Trophoblast cell (in vitro differentiated cells and primary cell): Measurements from ENCODE around the gene TAPBPL.
"Not testable (repeated sequence)": the region's sequence is repeated elsewhere in the genome, so short reads cannot be mapped to it uniquely, and the experiment has no call there.

Source experiments
- DNase-seq, 2 donors: peaks; one replicate each; pipeline ENCODE4 v3.0.0-alpha.2; 2016
- H2AFZ ChIP-seq: 2 replicates; pipeline ENCODE4 v1.6.1; 2013; ENCODE audit warnings: low read length, moderate library complexity, mild to moderate bottlenecking; ENCODE audit not compliant: insufficient read depth, poor library complexity
- H2AK5ac ChIP-seq: 2 replicates; pipeline ENCODE4 v1.6.1; 2013; ENCODE audit warnings: mild to moderate bottlenecking, low read length
- H2BK120ac ChIP-seq: 2 replicates; pipeline ENCODE4 v1.6.1; 2013; ENCODE audit warnings: low read length, mild to moderate bottlenecking, moderate library complexity; ENCODE audit not compliant: insufficient read depth, poor library complexity
- H2BK12ac ChIP-seq: 2 replicates; pipeline ENCODE4 v1.6.1; 2013; ENCODE audit warnings: mild to moderate bottlenecking, low read length, moderate library complexity
- H2BK5ac ChIP-seq: 2 replicates; pipeline ENCODE4 v1.6.1; 2013; ENCODE audit warnings: low read length, low read depth, moderate library complexity, mild to moderate bottlenecking; ENCODE audit not compliant: poor library complexity
- H3K14ac ChIP-seq: 2 replicates; pipeline ENCODE4 v1.6.1; 2013; ENCODE audit warnings: mild to moderate bottlenecking, low read length
- H3K18ac ChIP-seq: 2 replicates; pipeline ENCODE4 v1.6.1; 2013; ENCODE audit warnings: mild to moderate bottlenecking, low read length
- H3K23ac ChIP-seq: 2 replicates; pipeline ENCODE4 v1.6.1; 2013; ENCODE audit warnings: low read length
- H3K27ac ChIP-seq: 2 replicates; pipeline ENCODE4 v1.5.1; 2013; ENCODE audit warnings: low read depth, mild to moderate bottlenecking, inconsistent platforms, low read length, moderate library complexity
- H3K27me3 ChIP-seq: 2 replicates; pipeline ENCODE4 v1.6.1; 2013; ENCODE audit warnings: inconsistent platforms, mild to moderate bottlenecking, low read length, moderate library complexity; ENCODE audit not compliant: insufficient read depth
- H3K36me3 ChIP-seq, 2 experiments: 1 replicate in 1 of 2; 2 replicates in 1 of 2; pipeline ENCODE4 v1.6.1; 2013; ENCODE audit warnings: low read length in 2 of 2, mild to moderate bottlenecking in 2 of 2, moderate library complexity in 1 of 2; ENCODE audit not compliant: insufficient read depth in 2 of 2, control insufficient read depth in 1 of 2
- H3K4ac ChIP-seq: 2 replicates; pipeline ENCODE4 v1.6.1; 2013; ENCODE audit warnings: low read depth, mild to moderate bottlenecking, low read length, moderate library complexity
- H3K4me1 ChIP-seq, 2 experiments: 1 replicate in 1 of 2; 2 replicates in 1 of 2; pipeline ENCODE4 v1.6.1; 2013; ENCODE audit warnings: low read length in 2 of 2, mild to moderate bottlenecking in 2 of 2, moderate library complexity in 1 of 2; ENCODE audit not compliant: insufficient read depth in 2 of 2, control insufficient read depth in 1 of 2
- H3K4me2 ChIP-seq: 2 replicates; pipeline ENCODE4 v1.6.1; 2013; ENCODE audit warnings: inconsistent platforms, mild to moderate bottlenecking, low read length, moderate library complexity
- H3K4me3 ChIP-seq: 2 replicates; pipeline ENCODE4 v1.5.1; 2013; ENCODE audit warnings: mild to moderate bottlenecking, low read depth, low read length, inconsistent platforms
- H3K79me1 ChIP-seq: one replicate; pipeline ENCODE4 v1.6.1; 2013; ENCODE audit warnings: low read length
- H3K79me2 ChIP-seq: 2 replicates; pipeline ENCODE4 v1.6.1; 2013; ENCODE audit warnings: low read length, mild to moderate bottlenecking; ENCODE audit not compliant: control insufficient read depth, insufficient read depth, poor library complexity
- H3K9ac ChIP-seq: 2 replicates; pipeline ENCODE4 v1.6.1; 2013; ENCODE audit warnings: mild to moderate bottlenecking, low read length
- H3K9me3 ChIP-seq: 2 replicates; pipeline ENCODE4 v1.6.1; 2013; ENCODE audit warnings: low read depth, mild to moderate bottlenecking, control low read depth, inconsistent platforms, low read length; ENCODE audit not compliant: insufficient read depth
- H4K12ac ChIP-seq: 2 replicates; pipeline ENCODE4 v1.6.1; 2013; ENCODE audit warnings: low read depth, mild to moderate bottlenecking, low read length, moderate library complexity
- H4K8ac ChIP-seq: 2 replicates; pipeline ENCODE4 v1.6.1; 2013; ENCODE audit warnings: low read depth, mild to moderate bottlenecking, low read length, moderate library complexity
- H4K91ac ChIP-seq: one replicate; pipeline ENCODE4 v1.6.1; 2013; ENCODE audit warnings: low read depth, mild to moderate bottlenecking, low read length, moderate library complexity
- WGBS: extraction: QIAGEN DNeasy Blood & Tissue Kit; methylation state at CpG from one replicate; pipeline ENCODE4 v1.1.7; 2013; ENCODE audit warnings: missing lambda C conversion rate; ENCODE audit not compliant: insufficient read length, insufficient coverage; ENCODE audit errors: extremely low coverage; 5-methylcytosine and 5-hydroxymethylcytosine counted together

Gene TAPBPL

GRCh38 chr12:6488240-6488639, 36.4 kb downstream of the TAPBPL start:
- Histone ChIP-seq H3K36me3 (peaks cover 0 to 2% of the 10 kb centered on the region in 2 experiments), H3K18ac (no peak overlapping the region), H4K91ac (no peak overlapping the region), H3K79me2 (peaks cover 2% of the 10 kb centered on the region), H3K9ac (no peak overlapping the region), H3K27me3 (no peaks in the 10 kb centered on the region), H3K4me1 (peaks cover 0 to 3% of the 10 kb centered on the region in 2 experiments), H3K14ac (no peak overlapping the region), H4K12ac (no peak overlapping the region), H3K4ac (no peak overlapping the region), H3K23ac (no peak overlapping the region), H3K27ac (no peak overlapping the region), H2BK120ac (no peak overlapping the region), H2AK5ac (no peak overlapping the region), H2AFZ (no peak overlapping the region), H3K9me3 (no peaks in the 10 kb centered on the region), H3K79me1 (peaks cover 4% of the 10 kb centered on the region), H2BK5ac (no peak overlapping the region), H3K4me2 (no peak overlapping the region), H4K8ac (no peak overlapping the region), H3K4me3 (no peak overlapping the region), H2BK12ac (no peak overlapping the region)
- DNase-seq = no peak
- no CpG with 5 or more reads among the region's 1 CpG for WGBS

GRCh38 chr12:6489449-6489848, 37.6 kb downstream of the TAPBPL start:
- H2AFZ ChIP-seq = no peak overlapping the region
- no peak overlapping the region for H2BK120ac ChIP-seq
- H3K4ac ChIP-seq = no peak overlapping the region
- no peak overlapping the region for H3K14ac ChIP-seq
- no peak overlapping the region for H3K4me2 ChIP-seq
- H3K79me2 ChIP-seq = peaks cover 5% of the 10 kb centered on the region
- peaks cover 0 to 2% of the 10 kb centered on the region in 2 experiments for H3K36me3 ChIP-seq
- no peak overlapping the region for H4K91ac ChIP-seq
- H4K8ac ChIP-seq = no peak overlapping the region
- no peak overlapping the region for H3K4me3 ChIP-seq
- no peak overlapping the region for H2BK12ac ChIP-seq
- H2AK5ac ChIP-seq = no peak overlapping the region
- WGBS = no CpG with 5 or more reads among the region's 4 CpGs
- DNase-seq = no peak
- peaks cover 8% of the 10 kb centered on the region for H3K79me1 ChIP-seq
- no peak overlapping the region for H2BK5ac ChIP-seq
- H4K12ac ChIP-seq = no peak overlapping the region
- H3K4me1 ChIP-seq = peaks cover 0 to 3% of the 10 kb centered on the region in 2 experiments
- H3K27me3 ChIP-seq = no peaks in the 10 kb centered on the region
- no peak overlapping the region for H3K23ac ChIP-seq
- H3K9ac ChIP-seq = no peak overlapping the region
- H3K18ac ChIP-seq = no peak overlapping the region
- no peaks in the 10 kb centered on the region for H3K9me3 ChIP-seq
- H3K27ac ChIP-seq = no peak overlapping the region

- not testable (repeated sequence) for H3K79me1 ChIP-seq, H4K12ac ChIP-seq, H3K27ac ChIP-seq, H3K27me3 ChIP-seq, H2BK120ac ChIP-seq, H3K14ac ChIP-seq, H3K4ac ChIP-seq, H3K4me2 ChIP-seq, H3K4me3 ChIP-seq, H4K91ac ChIP-seq, H3K4me1 ChIP-seq, H3K18ac ChIP-seq, H3K9me3 ChIP-seq, H2AK5ac ChIP-seq, H3K79me2 ChIP-seq, H3K23ac ChIP-seq, H3K9ac ChIP-seq, H4K8ac ChIP-seq, H2BK12ac ChIP-seq, DNase-seq, H2AFZ ChIP-seq, H2BK5ac ChIP-seq, H3K36me3 ChIP-seq
- WGBS = no CpG with 5 or more reads among the region's 1 CpG
These were observed 38.8 kb downstream of the TAPBPL start for GRCh38 chr12:6490673-6491072.

- WGBS = no CpG with 5 or more reads among the region's 39 CpGs
These were observed 41.1 kb downstream of the TAPBPL start, which contains the start of gene MRPL51 for GRCh38 chr12:6492838-6493496. TSS of gene MRPL51 (minus strand) at chr12:6493262. CDS start at chr12:6493136, 126 bp downstream.

More at GRCh38 chr12:6492838-6493496, 41.1 kb downstream of the TAPBPL start, which contains the start of gene MRPL51:
- H2BK120ac ChIP-seq = peak within 1 kb of the TSS; percentile 52
- H2AFZ ChIP-seq = peak within 1 kb of the TSS; percentile 89
- peak within 1 kb of the TSS; percentile 86 for H4K91ac ChIP-seq
- H3K9ac ChIP-seq = peak within 1 kb of the TSS; percentile 92
- DNase-seq = peak; percentile 93 to 96
- peaks cover 4 to 10% of the 10 kb centered on the region in 2 experiments for H3K36me3 ChIP-seq
- H3K4me3 ChIP-seq = peak within 1 kb of the TSS; percentile 85
- peak within 1 kb of the TSS; percentile 89 for H2AK5ac ChIP-seq
- peak within 1 kb of the TSS; percentile 85 for H3K4me2 ChIP-seq
- H3K27me3 ChIP-seq = no peaks in the 10 kb centered on the region
- H3K18ac ChIP-seq = peak within 1 kb of the TSS; percentile 87
- no peak within 1 kb of the TSS for H3K23ac ChIP-seq
- peaks cover 2% of the 10 kb centered on the region for H3K9me3 ChIP-seq
- H3K14ac ChIP-seq = peak within 1 kb of the TSS; percentile 93
- peak within 1 kb of the TSS; percentile 8 for H2BK12ac ChIP-seq
- peaks cover 5% of the 10 kb centered on the region for H3K79me2 ChIP-seq
- peaks cover 0 to 6% of the 10 kb centered on the region in 2 experiments for H3K4me1 ChIP-seq
- H3K27ac ChIP-seq = peak within 1 kb of the TSS; percentile 95
- peaks cover 8% of the 10 kb centered on the region for H3K79me1 ChIP-seq
- peak within 1 kb of the TSS; percentile 85 for H4K8ac ChIP-seq
- peak within 1 kb of the TSS; percentile 85 for H2BK5ac ChIP-seq
- H3K4ac ChIP-seq = peak within 1 kb of the TSS; percentile 81
- peak within 1 kb of the TSS; percentile 90 for H4K12ac ChIP-seq
